Endothelial cell (in vitro differentiated cells): Measurements from ENCODE around the gene ASAP2. TPM values are rescaled to one million over a fixed set of nuclear protein-coding genes. Genes with fewer than 3 reads are reported as not detected.
A peak's percentile ranks its signal among the peaks of the same experiment; 100 is the strongest.

ENCODE experiments used
- DNase-seq: peaks from one replicate; pipeline ENCODE4 v3.0.0; 2021; ENCODE audit warnings: low spot score
- H3K27ac Mint-ChIP-seq: one replicate; pipeline ENCODE4 v1.8.0; 2021; ENCODE audit warnings: mixed read lengths, inconsistent platforms; ENCODE audit not compliant: unreplicated experiment
- H3K27me3 Mint-ChIP-seq: one replicate; pipeline ENCODE4 v1.8.0; 2021; ENCODE audit warnings: mild to moderate bottlenecking, moderate library complexity, mixed read lengths, inconsistent platforms; ENCODE audit not compliant: unreplicated experiment
- H3K36me3 Mint-ChIP-seq: one replicate; pipeline ENCODE4 v1.8.0; 2021; ENCODE audit warnings: mild to moderate bottlenecking, low read depth, mixed read lengths, inconsistent platforms; ENCODE audit not compliant: unreplicated experiment
- H3K4me1 Mint-ChIP-seq: one replicate; pipeline ENCODE4 v1.8.0; 2021; ENCODE audit warnings: mild to moderate bottlenecking, mixed read lengths, inconsistent platforms; ENCODE audit not compliant: unreplicated experiment
- H3K4me3 Mint-ChIP-seq: one replicate; pipeline ENCODE4 v1.8.0; 2021; ENCODE audit warnings: mild to moderate bottlenecking, mixed read lengths, inconsistent platforms; ENCODE audit not compliant: unreplicated experiment
- H3K9me3 Mint-ChIP-seq: one replicate; pipeline ENCODE4 v1.8.0; 2021; ENCODE audit warnings: mixed read lengths, inconsistent platforms; ENCODE audit not compliant: unreplicated experiment
- CTCF ChIP-seq: fragments of 200-600 bp; sonication (generic); IDR thresholded peaks from one replicate; pipeline ENCODE4 v1.5.0; 2021; ENCODE audit warnings: antibody characterized with exemption; ENCODE audit not compliant: unreplicated experiment
- total RNA-seq: library from RNA; stranded (reverse); fragmentation: NEBNext Ultra II Directional; extraction: Animal tissue kit (Norgen Biotek cat#: 25700); gene quantifications from one replicate; pipeline ENCODE4 v1.2.1, GENCODE V29; 2021; ENCODE audit not compliant: unreplicated experiment

ASAP2 gene
- total RNA-seq, 1 donor from 2014 or later: 31.8 TPM

- Mint-ChIP-seq H3K27me3 (peaks cover 4% of the 10 kb centered on the region), H3K36me3 (no peaks in the 10 kb centered on the region), H3K27ac (peak overlapping the region; percentile 84), H3K4me1 (peaks cover 27% of the 10 kb centered on the region), H3K4me3 (peak overlapping the region; percentile 80), H3K9me3 (no peaks in the 10 kb centered on the region)
- no peak for DNase-seq
- no peak for TF ChIP-seq CTCF
Observed at GRCh38 chr2:9205486-9205885, 1.1 kb upstream of the ASAP2 start.

- no peaks in the 10 kb centered on the region for H3K9me3 Mint-ChIP-seq
- H3K4me3 Mint-ChIP-seq: peak overlapping the region; percentile 69
- peak; percentile 28 for DNase-seq
- peaks cover 35% of the 10 kb centered on the region for H3K4me1 Mint-ChIP-seq
- peaks cover 4% of the 10 kb centered on the region for H3K27me3 Mint-ChIP-seq
- H3K27ac Mint-ChIP-seq: no peak overlapping the region
- no peaks in the 10 kb centered on the region for H3K36me3 Mint-ChIP-seq
- no peak for TF ChIP-seq CTCF
Observed at GRCh38 chr2:9206991-9207640, 504 bp downstream of the ASAP2 start.

GRCh38 chr2:9207641-9208311, 1.2 kb downstream of the ASAP2 start:
- Mint-ChIP-seq H3K27ac (peak overlapping the region; percentile 78), H3K4me3 (peak overlapping the region; percentile 95), H3K4me1 (peaks cover 42% of the 10 kb centered on the region), H3K27me3 (peaks cover 4% of the 10 kb centered on the region), H3K9me3 (no peaks in the 10 kb centered on the region), H3K36me3 (no peaks in the 10 kb centered on the region)
- no peak for TF ChIP-seq CTCF
- DNase-seq: no peak

GRCh38 chr2:9208875-9209274, 2.3 kb downstream of the ASAP2 start:
- H3K9me3 Mint-ChIP-seq: no peaks in the 10 kb centered on the region
- no peak overlapping the region for H3K4me3 Mint-ChIP-seq
- H3K4me1 Mint-ChIP-seq: peaks cover 53% of the 10 kb centered on the region

More at GRCh38 chr2:9208875-9209274, 2.3 kb downstream of the ASAP2 start:
- no peak for DNase-seq
- peaks cover 11% of the 10 kb centered on the region for H3K27me3 Mint-ChIP-seq
- no peaks in the 10 kb centered on the region for H3K36me3 Mint-ChIP-seq
- no peak for TF ChIP-seq CTCF
- H3K27ac Mint-ChIP-seq: no peak overlapping the region
